IPS-18c (cell line): Measurements from ENCODE around the gene DOCK3.
"Not testable (repeated sequence)": the region's sequence is repeated elsewhere in the genome, so short reads cannot be mapped to it uniquely, and the experiment has no call there.

ENCODE experiments used
- H3K4me3 ChIP-seq: 2 replicates; pipeline ENCODE4 v1.7.0; 2013; ENCODE audit warnings: low read depth, mild to moderate bottlenecking, low read length, moderate library complexity; ENCODE audit not compliant: insufficient read depth
- H3K9me3 ChIP-seq: one replicate; pipeline ENCODE4 v1.6.1; 2013; ENCODE audit warnings: mild to moderate bottlenecking, low read length, moderate library complexity; ENCODE audit not compliant: control insufficient read depth, insufficient read depth

Gene DOCK3

GRCh38 chr3:51145811-51146585, 471.3 kb downstream of the DOCK3 start:
- Histone ChIP-seq H3K4me3 (no peak overlapping the region), H3K9me3 (no peaks in the 10 kb centered on the region)

DNA sequence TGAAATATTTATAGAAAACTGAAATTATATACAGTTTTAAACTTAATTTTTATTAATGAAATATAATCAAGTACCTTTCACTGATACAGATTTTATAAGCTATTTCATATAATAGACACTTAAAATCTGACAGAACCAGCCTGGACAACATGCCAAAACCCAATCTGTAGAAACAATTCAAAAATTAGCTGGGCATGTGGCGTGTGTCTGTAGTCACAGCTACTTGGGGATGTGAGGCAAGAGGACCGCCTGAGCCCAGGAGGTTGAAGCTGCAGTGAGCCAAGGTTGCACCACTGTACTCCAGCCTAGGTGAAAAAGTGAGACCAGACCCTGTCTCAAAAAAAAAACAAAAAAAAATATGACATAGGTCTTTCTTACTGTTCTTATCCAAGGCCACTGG, 472.1 kb downstream of the DOCK3 start:
- no peak overlapping the region for H3K4me3 ChIP-seq

DNA sequence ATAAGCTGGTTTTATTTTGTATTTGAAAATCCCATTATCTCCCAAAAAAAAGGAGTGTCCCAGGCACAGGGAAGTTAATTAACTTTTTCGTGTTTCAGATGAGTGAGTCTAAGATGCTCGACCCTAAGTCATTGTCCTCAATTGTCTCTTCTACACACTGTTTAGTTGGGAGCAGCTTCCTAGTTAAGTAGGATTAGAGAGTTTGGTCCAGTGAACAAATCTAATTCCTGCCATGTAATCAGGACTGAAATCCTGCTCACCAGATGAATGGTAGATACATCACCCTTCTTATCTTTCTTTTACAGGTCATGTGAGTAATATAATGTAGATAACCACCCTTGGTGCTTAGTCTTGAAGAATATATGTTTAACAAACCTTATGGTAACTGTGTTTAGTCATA, 481.4 kb downstream of the DOCK3 start:
- no peaks in the 10 kb centered on the region for H3K9me3 ChIP-seq
- H3K4me3 ChIP-seq = no peak overlapping the region

More for the DNA sequence above, 472.1 kb downstream of the DOCK3 start:
- no peaks in the 10 kb centered on the region for H3K9me3 ChIP-seq

DNA sequence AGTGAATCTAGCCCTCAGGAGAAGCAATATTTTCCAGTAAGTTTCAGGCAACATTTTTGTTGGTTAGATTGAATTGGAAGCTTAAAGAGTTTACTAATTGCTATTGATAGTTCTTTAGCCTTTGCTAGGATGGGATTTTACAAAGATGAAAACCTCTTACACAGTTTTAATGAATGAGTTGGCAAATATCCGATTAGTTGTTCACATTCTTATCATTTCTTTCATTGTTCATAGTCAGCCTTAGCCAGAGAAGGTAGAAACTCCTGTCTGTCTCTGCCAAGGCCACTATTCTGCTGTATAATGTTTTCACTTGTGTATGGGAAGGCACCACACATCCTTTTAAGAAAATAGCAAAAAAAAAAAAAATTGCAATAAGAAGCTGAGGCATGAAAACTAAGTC, 488.3 kb downstream of the DOCK3 start:
- H3K9me3 ChIP-seq = no peaks in the 10 kb centered on the region
- H3K4me3 ChIP-seq = no peak overlapping the region

GRCh38 chr3:51173518-51174271, 499.0 kb downstream of the DOCK3 start:
- Histone ChIP-seq H3K4me3 (no peak overlapping the region), H3K9me3 (peaks cover 5% of the 10 kb centered on the region)

DNA sequence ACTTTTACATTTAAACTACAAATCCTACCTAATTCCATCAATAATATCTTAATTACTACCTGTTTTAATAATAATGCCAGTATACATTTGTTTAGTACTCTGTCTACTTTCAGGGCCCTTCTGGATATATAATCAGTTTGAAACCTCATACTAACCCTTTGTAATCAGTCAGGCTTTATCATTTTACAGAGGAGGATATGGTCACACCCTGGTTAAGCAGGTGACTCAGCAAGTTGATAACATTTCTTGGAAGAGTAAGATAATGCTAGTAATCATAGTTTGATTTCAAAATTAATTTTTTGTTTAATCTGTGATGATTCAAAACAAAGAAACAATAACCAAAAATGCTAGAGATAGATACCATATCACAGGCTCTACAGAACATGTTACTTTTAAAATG, 502.2 kb downstream of the DOCK3 start:
- Histone ChIP-seq H3K4me3 (no peak overlapping the region), H3K9me3 (peaks cover 5% of the 10 kb centered on the region)

GRCh38 chr3:51186446-51186845, 511.7 kb downstream of the DOCK3 start:
- not testable (repeated sequence) for H3K9me3 ChIP-seq, H3K4me3 ChIP-seq

GRCh38 chr3:51190199-51190598, 515.5 kb downstream of the DOCK3 start:
- H3K4me3 ChIP-seq = no peak overlapping the region
- no peaks in the 10 kb centered on the region for H3K9me3 ChIP-seq

DNA sequence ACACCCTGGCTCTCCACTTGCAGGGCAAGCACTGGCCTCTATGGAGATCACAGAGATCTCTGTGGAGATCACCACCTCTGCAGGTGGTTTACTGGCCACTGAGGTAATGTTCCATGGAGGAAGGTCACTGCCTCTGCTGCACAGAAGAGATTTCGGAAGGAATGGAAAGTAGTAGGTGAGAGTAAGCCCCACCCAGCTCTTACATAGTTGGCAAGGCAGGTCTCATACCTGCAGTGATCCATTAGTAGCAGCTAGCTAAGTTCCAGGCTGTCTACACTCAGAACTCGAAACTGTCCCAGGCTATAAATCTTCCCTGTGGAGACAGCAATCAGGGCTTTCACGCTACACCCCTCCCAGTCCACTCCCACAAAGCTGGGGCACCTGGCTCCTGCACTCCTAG, 516.1 kb downstream of the DOCK3 start:
- Histone ChIP-seq H3K4me3 (no peak overlapping the region), H3K9me3 (no peaks in the 10 kb centered on the region)

DNA sequence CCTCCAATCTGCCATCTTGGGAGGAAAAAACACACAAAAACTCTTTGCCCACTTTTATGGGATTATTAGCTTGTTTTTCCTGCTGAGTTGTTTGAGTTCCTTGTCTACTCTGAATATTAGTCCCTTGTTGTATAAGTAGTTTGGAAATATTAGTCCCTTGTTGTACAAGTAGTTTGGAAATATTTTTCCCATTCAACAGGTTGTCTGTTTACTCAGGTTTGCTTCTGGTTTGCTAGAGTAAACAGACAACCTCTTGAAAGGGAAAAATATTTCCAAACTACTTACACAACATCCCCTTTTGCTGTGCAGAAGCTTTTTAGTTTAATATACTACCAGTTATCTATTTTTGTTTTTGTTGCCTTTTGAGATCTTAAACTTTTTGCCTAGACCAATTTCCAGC, 517.0 kb downstream of the DOCK3 start:
- Histone ChIP-seq H3K9me3 (no peaks in the 10 kb centered on the region), H3K4me3 (no peak overlapping the region)

DNA sequence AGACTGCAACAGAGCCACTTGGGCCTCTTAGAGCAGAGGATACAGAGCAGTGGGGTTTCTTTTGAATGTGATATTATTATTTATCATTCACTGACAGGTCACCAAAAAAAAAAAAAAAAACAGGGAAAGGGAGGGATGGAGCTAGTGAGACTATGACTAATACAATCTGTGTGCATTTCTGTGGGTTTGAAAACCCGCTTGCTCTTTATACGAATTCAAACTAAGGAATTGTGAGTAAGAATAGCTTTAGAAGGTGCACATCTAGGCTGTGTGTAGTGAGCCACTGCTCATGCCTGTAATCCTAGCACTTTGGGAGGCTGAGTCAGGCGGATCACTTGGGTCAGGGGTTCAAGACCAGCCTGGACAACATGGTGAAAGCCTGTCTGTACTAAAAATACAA, 523.8 kb downstream of the DOCK3 start:
- H3K9me3 ChIP-seq = peaks cover 9% of the 10 kb centered on the region
- H3K4me3 ChIP-seq = no peak overlapping the region

DNA sequence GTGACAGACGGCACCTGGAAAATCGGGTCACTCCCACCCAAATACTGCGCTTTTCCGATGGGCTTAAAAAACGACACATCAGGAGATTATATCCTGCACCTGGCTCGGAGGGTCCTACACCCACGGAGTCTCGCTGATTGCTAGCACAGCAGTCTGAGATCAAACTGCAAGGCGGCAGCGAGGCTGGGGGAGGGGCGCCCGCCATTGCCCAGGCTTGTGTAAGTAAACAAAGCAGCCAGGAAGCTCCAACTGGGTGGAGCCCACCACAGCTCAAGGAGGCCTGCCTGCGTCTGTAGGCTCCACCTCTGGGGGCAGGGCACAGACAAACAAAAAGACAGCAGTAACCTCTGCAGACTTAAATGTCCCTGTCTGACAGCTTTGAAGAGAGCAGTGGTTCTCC, 524.6 kb downstream of the DOCK3 start:
- H3K9me3 ChIP-seq, H3K4me3 ChIP-seq: not testable (repeated sequence)

- peaks cover 2% of the 10 kb centered on the region for H3K9me3 ChIP-seq
- no peak overlapping the region for H3K4me3 ChIP-seq
These were observed 541.6 kb downstream of the DOCK3 start for GRCh38 chr3:51216291-51216690.

- no peaks in the 10 kb centered on the region for H3K9me3 ChIP-seq
- no peak overlapping the region for H3K4me3 ChIP-seq
These were observed 547.2 kb downstream of the DOCK3 start for GRCh38 chr3:51221959-51222358.

- Histone ChIP-seq H3K9me3 (no peaks in the 10 kb centered on the region), H3K4me3 (no peak overlapping the region)
These were observed 549.6 kb downstream of the DOCK3 start for GRCh38 chr3:51224283-51224682.

DNA sequence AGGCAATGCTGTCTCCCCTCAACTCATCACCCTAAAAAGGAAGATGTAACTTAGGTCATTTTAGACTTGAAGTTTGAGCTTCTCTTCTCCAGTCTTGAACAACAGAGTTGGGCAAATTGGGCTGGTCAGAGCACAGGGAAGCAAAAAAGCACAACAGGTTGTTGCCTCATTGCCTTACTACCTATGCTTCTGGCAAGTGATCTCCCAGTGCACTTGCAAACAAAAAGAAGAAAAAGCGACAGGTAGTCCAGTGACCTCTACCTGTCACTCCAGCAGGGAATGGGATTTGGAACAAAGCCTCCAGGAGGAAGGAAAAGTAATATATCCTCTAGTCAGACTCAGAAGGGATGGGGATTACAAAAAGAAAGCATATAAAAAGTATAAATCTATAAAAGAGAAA, 550.1 kb downstream of the DOCK3 start:
- no peak overlapping the region for H3K4me3 ChIP-seq
- no peaks in the 10 kb centered on the region for H3K9me3 ChIP-seq

GRCh38 chr3:51242939-51243338, 568.2 kb downstream of the DOCK3 start:
- no peak overlapping the region for H3K4me3 ChIP-seq
- H3K9me3 ChIP-seq = peaks cover 9% of the 10 kb centered on the region

- H3K9me3 ChIP-seq = peaks cover 11% of the 10 kb centered on the region
- H3K4me3 ChIP-seq = no peak overlapping the region
These were observed 569.2 kb downstream of the DOCK3 start for GRCh38 chr3:51243924-51244323.
